HepG2 (cell line): ENCODE data around the gene TANGO2. TPM values are rescaled to one million over a fixed set of nuclear protein-coding genes. Genes with fewer than 3 reads are reported as not detected.

Experiments
- ATAC-seq: fragments of 200-7000 bp; cut with Tn5 transposase; 3 replicates; pipeline ENCODE4 v1.9.1; 2020; ENCODE audit warnings: mild to moderate bottlenecking, moderate library complexity
- BruUV-seq: library from RNA; stranded (reverse); fragments of 400-500 nt; replicated peaks from 2 replicates; lab custom pipeline; 2021; lab: Mats Ljungman, UMichigan
- CTCF ChIA-PET: fragments of 300-600 bp; formaldehyde crosslinking; extraction: SDS; loops from one replicate; lab custom pipeline; 2021; ENCODE audit warnings: low total read pairs, inconsistent platforms, low intra/inter-chr PET ratio; lab: Yijun Ruan, JAX
- POLR2A ChIA-PET: fragments of 350-600 bp; sonication (Branson Sonifier 250); formaldehyde crosslinking; loops from one replicate; lab custom pipeline; 2020; ENCODE audit warnings: antibody characterized with exemption, inconsistent platforms; lab: Yijun Ruan, JAX
- DNase-seq: peaks from one replicate; pipeline ENCODE4 v3.0.0-alpha.2; 2015; ENCODE audit warnings: low spot score
- FAIRE-seq: peaks from 3 replicates; lab custom pipeline; 2011; peaks lifted over from hg19 to GRCh38; lab: Jason Lieb, UNC
- H2AFZ ChIP-seq: one replicate; pipeline ENCODE4 v1.6.1; 2011; ENCODE audit warnings: low read length, inconsistent platforms
- H3K27ac ChIP-seq: fragments of 300-600 bp; 3 replicates; pipeline ENCODE4 v1.8.0; 2011; ENCODE audit warnings: mixed run types, mild to moderate bottlenecking, mixed read lengths, low read length, inconsistent platforms; ENCODE audit not compliant: insufficient read depth; ENCODE audit errors: extremely low read length
- H3K27me3 ChIP-seq, 2 experiments: fragments of 200-600 bp in 1 of 2; 2 replicates in 1 of 2; 3 replicates in 1 of 2; pipeline versions ENCODE4 v1.6.0 to v1.8.0; 2011; ENCODE audit warnings: low read length in 2 of 2, mild to moderate bottlenecking in 2 of 2, moderate library complexity in 2 of 2, inconsistent platforms in 1 of 2; ENCODE audit not compliant: insufficient read depth in 2 of 2, control insufficient read depth in 1 of 2
- H3K36me3 ChIP-seq, 2 experiments: fragments of 200-600 bp in 1 of 2; replicated peaks in 1 of 2; 2 replicates in 1 of 2; 3 replicates in 1 of 2; pipeline versions ENCODE4 v1.5.1 to v1.8.0; 2011; ENCODE audit warnings: low read length in 2 of 2, inconsistent platforms in 1 of 2; ENCODE audit not compliant: insufficient read depth in 2 of 2, control insufficient read depth in 1 of 2
- H3K4me1 ChIP-seq: 2 replicates; pipeline ENCODE4 v1.5.1; 2012; ENCODE audit warnings: low read length, inconsistent platforms; ENCODE audit not compliant: insufficient read depth
- H3K4me2 ChIP-seq: 2 replicates; pipeline ENCODE4 v1.6.0; 2011; ENCODE audit warnings: low read depth, low read length, inconsistent platforms
- H3K4me3 ChIP-seq, 3 experiments: fragments of 200-600 bp in 1 of 3; sonication (generic), shearing (Covaris generic) in 1 of 3; replicated peaks in 1 of 3; 2 replicates each; pipeline ENCODE4 v1.5.1; 2011 to 2016; ENCODE audit warnings: low read length in 3 of 3, inconsistent platforms in 2 of 3, low read depth in 2 of 3, mild to moderate bottlenecking in 2 of 3, control low read depth in 1 of 3, mixed read lengths in 1 of 3; ENCODE audit not compliant: insufficient read depth in 1 of 3
- H3K79me2 ChIP-seq: one replicate; pipeline ENCODE4 v1.6.1; 2011; ENCODE audit warnings: low read length, inconsistent platforms; ENCODE audit not compliant: insufficient read depth
- H3K9ac ChIP-seq: 2 replicates; pipeline ENCODE4 v1.6.0; 2011; ENCODE audit warnings: mild to moderate bottlenecking, low read depth, low read length, inconsistent platforms; ENCODE audit not compliant: insufficient read depth
- H3K9me3 ChIP-seq: 2 replicates; pipeline ENCODE4 v1.5.1; 2012; ENCODE audit warnings: mild to moderate bottlenecking, low read length
- H4K20me1 ChIP-seq: 2 replicates; pipeline ENCODE4 v1.6.0; 2011; ENCODE audit warnings: inconsistent platforms, mild to moderate bottlenecking, low read length, moderate library complexity; ENCODE audit not compliant: insufficient read depth
- ETV6 ChIP-seq: sonication (generic); formaldehyde crosslinking; conservative IDR thresholded peaks from 2 replicates; pipeline ENCODE4 v1.4.0; 2020; ENCODE audit warnings: missing genetic modification reagents
- GATAD2A ChIP-seq: IDR thresholded peaks from 2 replicates; pipeline ENCODE4 v1.6.1; 2016
- NFATC3 ChIP-seq: sonication (generic); formaldehyde crosslinking; IDR thresholded peaks from 2 replicates; pipeline ENCODE4 v1.5.1; 2020; ENCODE audit warnings: mild to moderate bottlenecking, missing genetic modification reagents
- PPARG ChIP-seq: conservative IDR thresholded peaks from 2 replicates; pipeline ENCODE4 v1.6.1; 2016; ENCODE audit warnings: missing biosample characterization, missing genetic modification reagents
- SALL2 ChIP-seq: sonication (generic); formaldehyde crosslinking; IDR thresholded peaks from 2 replicates; pipeline ENCODE4 v1.8.1; 2023; ENCODE audit warnings: mild to moderate bottlenecking, missing genetic modification reagents, inconsistent platforms
- U2AF2 ChIP-seq: fragments of 200-400 bp; formaldehyde crosslinking; IDR thresholded peaks from 2 replicates; pipeline ENCODE4 v1.6.1; 2017; ENCODE audit warnings: low read depth, mild to moderate bottlenecking, low read length
- ZBTB1 ChIP-seq: sonication (generic); formaldehyde crosslinking; IDR thresholded peaks from 2 replicates; pipeline ENCODE4 v1.4.0; 2020; ENCODE audit warnings: missing genetic modification reagents, borderline replicate concordance
- ZBTB7B ChIP-seq: sonication (generic); formaldehyde crosslinking; IDR thresholded peaks from 2 replicates; pipeline ENCODE4 v1.4.0; 2020; ENCODE audit warnings: missing genetic modification reagents
- ZBTB8A ChIP-seq: sonication (generic); formaldehyde crosslinking; IDR thresholded peaks from 2 replicates; pipeline ENCODE4 v1.4.0; 2020; ENCODE audit warnings: mild to moderate bottlenecking, low read depth, missing genetic modification reagents, borderline replicate concordance
- ZFP36 ChIP-seq: fragments of 150-350 bp; IDR thresholded peaks from 2 replicates; pipeline ENCODE4 v1.6.1; 2018; ENCODE audit warnings: borderline replicate concordance, low read length, low read depth; ENCODE audit not compliant: partially characterized antibody
- ZKSCAN5 ChIP-seq: sonication (generic); formaldehyde crosslinking; IDR thresholded peaks from 2 replicates; pipeline ENCODE4 v1.5.1; 2020; ENCODE audit warnings: mild to moderate bottlenecking, missing genetic modification reagents
- ZNF234 ChIP-seq: sonication (generic); formaldehyde crosslinking; conservative IDR thresholded peaks from 2 replicates; pipeline ENCODE4 v1.5.1; 2020; ENCODE audit warnings: mild to moderate bottlenecking, missing genetic modification reagents
- WGBS: methylation state at CpG from one replicate; pipeline ENCODE4 v1.1.6; 2017; ENCODE audit warnings: low lambda C conversion rate; 5-methylcytosine and 5-hydroxymethylcytosine counted together
- in situ Hi-C: cut with HindIII; loops from 2 replicates; pipeline ENCODE4 v1.10.0; 2017; ENCODE audit warnings: low pct_unique_long_range_greater_than_20kb; ENCODE audit not compliant: extremely low pct_ligation_motif_present
- intact Hi-C: fragments of 100-400 bp; cut with micrococcal nuclease; formaldehyde crosslinking; loops from one replicate; pipeline ENCODE4 v1.10.0; 2022; ENCODE audit not compliant: unreplicated experiment
- polyA plus RNA-seq, 8 experiments: library from polyadenylated mRNA; depleted of rRNA in 3 of 8; stranded (reverse) in 7 of 8; unstranded in 1 of 8; fragments of >200 nt; fragmentation: Illumina TruSeq in 4 of 8; extraction: Trizol in 4 of 8; gene quantifications; 2 replicates each; pipeline versions ENCODE4 v1.2.1 to v1.2.3, GENCODE V29; 2011 to 2016; ENCODE audit warnings: low read depth in 4 of 8, missing spikeins in 1 of 8, mixed read lengths in 1 of 8; ENCODE audit not compliant: insufficient read depth in 1 of 8
- total RNA-seq, 5 experiments: library from RNA; depleted of rRNA; stranded (reverse); fragments of >200 nt; fragmentation: Illumina TruSeq; extraction: Trizol; gene quantifications; 2 replicates each; pipeline ENCODE4 v1.2.3, GENCODE V29; 2016; ENCODE audit warnings: low read depth in 1 of 5
- TF ChIP-seq, protein P1 (sequence below): sonication (generic); formaldehyde crosslinking; IDR thresholded peaks from 2 replicates; pipeline ENCODE4 v1.4.0; 2020; ENCODE audit warnings: missing genetic modification reagents, borderline replicate concordance
- TF ChIP-seq, protein P2 (sequence below): sonication (generic); formaldehyde crosslinking; IDR thresholded peaks from 2 replicates; pipeline ENCODE4 v1.4.0; 2020; ENCODE audit warnings: mild to moderate bottlenecking, low read depth, missing genetic modification reagents
- TF ChIP-seq, protein P3 (sequence below): sonication (generic); formaldehyde crosslinking; IDR thresholded peaks from 2 replicates; pipeline ENCODE4 v1.5.0; 2020; ENCODE audit warnings: missing genetic modification reagents, mild to moderate bottlenecking, borderline replicate concordance

TANGO2 gene
- total and polyA plus RNA-seq, 2 of the 13 experiments (the other 11 are each of a cell fraction or from before 2014, with no cell fraction given) = 12.9 to 14.8 TPM

DNA sequence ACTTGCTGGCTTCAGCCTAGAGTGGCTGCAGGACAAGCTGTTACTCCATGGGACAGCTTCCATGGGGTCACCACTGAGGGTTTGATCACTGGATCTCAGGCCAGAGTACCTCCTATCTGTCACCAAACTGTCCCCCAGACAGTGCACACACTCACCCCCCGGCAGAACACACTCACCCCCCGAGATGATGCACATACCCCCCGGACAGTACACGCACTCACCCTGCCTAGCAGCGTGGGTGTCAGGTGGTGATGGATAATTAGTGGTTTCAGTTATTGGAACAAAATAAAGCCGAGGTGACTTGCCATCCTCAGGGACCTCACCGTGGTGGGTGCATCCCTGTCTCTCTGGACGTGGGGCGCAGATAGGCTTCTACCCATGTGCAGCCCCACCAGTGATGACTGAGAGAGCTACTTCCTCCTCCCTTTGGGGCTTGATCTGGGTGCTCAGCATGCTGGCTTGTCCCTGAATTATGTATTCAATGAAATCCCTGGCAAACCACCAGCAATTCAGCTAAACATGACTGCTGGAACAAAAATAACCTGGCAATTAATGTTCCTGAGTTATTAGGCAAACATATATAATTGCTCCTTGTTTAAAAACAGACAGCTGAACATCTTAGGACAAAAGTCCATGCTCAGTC lies 18.9 kb downstream of the TANGO2 start (continued):
- no peak for TF ChIP-seq ZBTB8A (CRISPR knock-in tag)
- no peak for TF ChIP-seq ZNF234 (CRISPR knock-in tag)
- TF ChIP-seq PPARG = no peak
- TF ChIP-seq ZKSCAN5 (CRISPR knock-in tag) = no peak
- no peak for TF ChIP-seq NFATC3
- no peak for TF ChIP-seq GATAD2A
- no peak for TF ChIP-seq ZBTB7B (CRISPR knock-in tag)

DNA sequence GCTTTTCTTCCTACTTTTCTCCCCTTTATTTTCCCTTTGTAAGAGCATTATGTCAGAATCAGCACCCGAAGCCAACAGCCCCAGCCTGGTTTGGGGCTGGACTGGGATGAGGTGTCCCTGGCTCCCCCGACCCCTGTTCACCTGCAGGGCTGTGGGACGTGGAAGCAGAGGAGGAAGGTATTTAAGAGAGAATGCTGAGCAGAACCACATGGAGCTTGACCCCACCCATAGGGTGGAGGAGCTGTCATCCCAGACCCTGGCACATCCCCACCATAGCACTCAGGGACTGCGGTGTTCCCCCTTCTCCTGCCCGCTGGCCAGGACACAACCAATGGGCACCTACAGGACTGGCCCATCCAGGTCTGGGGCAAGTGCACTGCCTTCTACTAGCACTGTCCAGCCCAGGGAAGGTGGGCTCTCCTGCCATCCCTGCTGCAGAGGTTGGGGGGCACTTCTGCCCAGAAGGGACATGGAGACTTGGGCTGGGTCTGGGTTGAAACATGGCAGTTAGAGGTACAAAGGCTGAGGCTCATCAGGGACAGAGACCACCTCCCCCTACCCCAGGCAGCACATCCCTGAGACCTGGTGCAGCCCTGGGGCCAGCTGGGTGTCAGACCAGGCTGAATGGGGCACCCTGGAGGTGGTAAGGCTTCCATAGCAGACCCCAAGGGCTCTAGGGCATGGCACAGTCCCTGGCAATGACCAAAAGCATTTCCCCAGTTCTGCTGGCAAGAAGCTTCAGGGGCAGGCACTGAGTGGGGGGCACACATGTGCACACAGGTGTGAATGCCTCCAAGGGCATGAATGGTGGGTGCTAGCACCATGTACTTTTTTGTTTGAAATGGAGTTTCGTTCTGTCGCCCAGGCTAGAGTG lies 19.7 kb downstream of the TANGO2 start:
- Histone ChIP-seq H3K9me3 (no peaks in the 10 kb centered on the region), H2AFZ (no peak overlapping the region), H3K79me2 (no peaks in the 10 kb centered on the region), H4K20me1 (no peaks in the 10 kb centered on the region), H3K9ac (no peak overlapping the region), H3K36me3 (peaks cover 0 to 25% of the 10 kb centered on the region in 2 experiments; a peak in 3 of 5 replicates), H3K4me2 (no peak overlapping the region), H3K27me3 (no peaks in the 10 kb centered on the region), H3K4me1 (no peaks in the 10 kb centered on the region), H3K4me3 (no peak overlapping the region), H3K27ac (no peak overlapping the region)
- TF ChIP-seq, protein P1, sequence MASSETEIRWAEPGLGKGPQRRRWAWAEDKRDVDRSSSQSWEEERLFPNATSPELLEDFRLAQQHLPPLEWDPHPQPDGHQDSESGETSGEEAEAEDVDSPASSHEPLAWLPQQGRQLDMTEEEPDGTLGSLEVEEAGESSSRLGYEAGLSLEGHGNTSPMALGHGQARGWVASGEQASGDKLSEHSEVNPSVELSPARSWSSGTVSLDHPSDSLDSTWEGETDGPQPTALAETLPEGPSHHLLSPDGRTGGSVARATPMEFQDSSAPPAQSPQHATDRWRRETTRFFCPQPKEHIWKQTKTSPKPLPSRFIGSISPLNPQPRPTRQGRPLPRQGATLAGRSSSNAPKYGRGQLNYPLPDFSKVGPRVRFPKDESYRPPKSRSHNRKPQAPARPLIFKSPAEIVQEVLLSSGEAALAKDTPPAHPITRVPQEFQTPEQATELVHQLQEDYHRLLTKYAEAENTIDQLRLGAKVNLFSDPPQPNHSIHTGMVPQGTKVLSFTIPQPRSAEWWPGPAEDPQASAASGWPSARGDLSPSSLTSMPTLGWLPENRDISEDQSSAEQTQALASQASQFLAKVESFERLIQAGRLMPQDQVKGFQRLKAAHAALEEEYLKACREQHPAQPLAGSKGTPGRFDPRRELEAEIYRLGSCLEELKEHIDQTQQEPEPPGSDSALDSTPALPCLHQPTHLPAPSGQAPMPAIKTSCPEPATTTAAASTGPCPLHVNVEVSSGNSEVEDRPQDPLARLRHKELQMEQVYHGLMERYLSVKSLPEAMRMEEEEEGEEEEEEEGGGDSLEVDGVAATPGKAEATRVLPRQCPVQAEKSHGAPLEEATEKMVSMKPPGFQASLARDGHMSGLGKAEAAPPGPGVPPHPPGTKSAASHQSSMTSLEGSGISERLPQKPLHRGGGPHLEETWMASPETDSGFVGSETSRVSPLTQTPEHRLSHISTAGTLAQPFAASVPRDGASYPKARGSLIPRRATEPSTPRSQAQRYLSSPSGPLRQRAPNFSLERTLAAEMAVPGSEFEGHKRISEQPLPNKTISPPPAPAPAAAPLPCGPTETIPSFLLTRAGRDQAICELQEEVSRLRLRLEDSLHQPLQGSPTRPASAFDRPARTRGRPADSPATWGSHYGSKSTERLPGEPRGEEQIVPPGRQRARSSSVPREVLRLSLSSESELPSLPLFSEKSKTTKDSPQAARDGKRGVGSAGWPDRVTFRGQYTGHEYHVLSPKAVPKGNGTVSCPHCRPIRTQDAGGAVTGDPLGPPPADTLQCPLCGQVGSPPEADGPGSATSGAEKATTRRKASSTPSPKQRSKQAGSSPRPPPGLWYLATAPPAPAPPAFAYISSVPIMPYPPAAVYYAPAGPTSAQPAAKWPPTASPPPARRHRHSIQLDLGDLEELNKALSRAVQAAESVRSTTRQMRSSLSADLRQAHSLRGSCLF (CRISPR knock-in tag) = no peak
- TF ChIP-seq U2AF2 (no peak), SALL2 (CRISPR knock-in tag) (no peak), ETV6 (CRISPR knock-in tag) (no peak), ZFP36 (no peak), ZBTB1 (CRISPR knock-in tag) (no peak)
- TF ChIP-seq, protein P2, sequence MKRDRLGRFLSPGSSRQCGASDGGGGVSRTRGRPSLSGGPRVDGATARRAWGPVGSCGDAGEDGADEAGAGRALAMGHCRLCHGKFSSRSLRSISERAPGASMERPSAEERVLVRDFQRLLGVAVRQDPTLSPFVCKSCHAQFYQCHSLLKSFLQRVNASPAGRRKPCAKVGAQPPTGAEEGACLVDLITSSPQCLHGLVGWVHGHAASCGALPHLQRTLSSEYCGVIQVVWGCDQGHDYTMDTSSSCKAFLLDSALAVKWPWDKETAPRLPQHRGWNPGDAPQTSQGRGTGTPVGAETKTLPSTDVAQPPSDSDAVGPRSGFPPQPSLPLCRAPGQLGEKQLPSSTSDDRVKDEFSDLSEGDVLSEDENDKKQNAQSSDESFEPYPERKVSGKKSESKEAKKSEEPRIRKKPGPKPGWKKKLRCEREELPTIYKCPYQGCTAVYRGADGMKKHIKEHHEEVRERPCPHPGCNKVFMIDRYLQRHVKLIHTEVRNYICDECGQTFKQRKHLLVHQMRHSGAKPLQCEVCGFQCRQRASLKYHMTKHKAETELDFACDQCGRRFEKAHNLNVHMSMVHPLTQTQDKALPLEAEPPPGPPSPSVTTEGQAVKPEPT (CRISPR knock-in tag) = no peak
- TF ChIP-seq, protein P3, sequence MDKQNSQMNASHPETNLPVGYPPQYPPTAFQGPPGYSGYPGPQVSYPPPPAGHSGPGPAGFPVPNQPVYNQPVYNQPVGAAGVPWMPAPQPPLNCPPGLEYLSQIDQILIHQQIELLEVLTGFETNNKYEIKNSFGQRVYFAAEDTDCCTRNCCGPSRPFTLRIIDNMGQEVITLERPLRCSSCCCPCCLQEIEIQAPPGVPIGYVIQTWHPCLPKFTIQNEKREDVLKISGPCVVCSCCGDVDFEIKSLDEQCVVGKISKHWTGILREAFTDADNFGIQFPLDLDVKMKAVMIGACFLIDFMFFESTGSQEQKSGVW (CRISPR knock-in tag) = no peak
- ChIA-PET CTCF (no interaction called here), POLR2A (no interaction called here)
- ATAC-seq (no peak; the same call in 2 of the 3 replicates), DNase-seq (no peak), FAIRE-seq (no peak)
- in situ Hi-C loops = no loop called here
- intact Hi-C loops = no loop called here
- WGBS = 95% methylated on average over 6 of the region's 7 CpGs
- no TSS peak for BruUV-seq
